NCI-H460 (cell line): ENCODE results near the gene MAD1L1. TPM values are rescaled to one million over a fixed set of nuclear protein-coding genes. Genes with fewer than 3 reads are reported as not detected.

Experiments
- DNase-seq: peaks from one replicate; pipeline ENCODE4 v3.0.0-alpha.2; 2016; ENCODE audit warnings: low read depth; ENCODE audit errors: extremely low read depth
- total RNA-seq: library from RNA; depleted of rRNA; stranded (reverse); fragments of >200 nt; shearing (Covaris generic); gene quantifications from 2 replicates; pipeline ENCODE4 v1.2.3, GENCODE V29; 2014

The MAD1L1 gene
- total RNA-seq, 1 experiment from 2014 or later: 25.9 TPM

GRCh38 chr7:2010551-2011265 lies 222.0 kb downstream of the MAD1L1 start:
- DNase-seq: no peak

DNA sequence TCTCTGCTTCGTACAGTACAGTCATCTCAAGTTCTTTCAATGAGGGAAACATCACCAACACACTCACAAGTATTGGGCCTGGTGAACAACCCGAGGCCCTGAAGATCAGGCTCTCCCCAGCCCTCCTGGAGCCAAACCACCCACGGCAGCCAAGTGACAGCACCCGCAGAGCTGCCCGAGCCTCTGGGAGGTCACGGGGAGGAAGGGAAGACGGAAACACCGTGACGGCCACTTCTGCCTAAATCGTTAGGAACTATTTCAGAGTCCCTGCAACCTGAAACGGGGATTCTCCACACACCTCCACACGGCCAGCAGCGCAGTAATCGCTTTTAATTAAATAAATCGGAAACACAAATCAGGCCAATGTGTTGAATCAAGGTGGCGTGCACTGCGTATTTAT lies 222.6 kb downstream of the MAD1L1 start:
- no peak for DNase-seq

GRCh38 chr7:2009541-2010001 lies 223.2 kb downstream of the MAD1L1 start:
- DNase-seq: no peak

GRCh38 chr7:2008936-2009540 lies 223.7 kb downstream of the MAD1L1 start:
- DNase-seq: no peak

- no peak for DNase-seq
These were observed 224.4 kb downstream of the MAD1L1 start for GRCh38 chr7:2008101-2008935.

- DNase-seq: no peak
These were observed 225.2 kb downstream of the MAD1L1 start for GRCh38 chr7:2007551-2007950.

DNA sequence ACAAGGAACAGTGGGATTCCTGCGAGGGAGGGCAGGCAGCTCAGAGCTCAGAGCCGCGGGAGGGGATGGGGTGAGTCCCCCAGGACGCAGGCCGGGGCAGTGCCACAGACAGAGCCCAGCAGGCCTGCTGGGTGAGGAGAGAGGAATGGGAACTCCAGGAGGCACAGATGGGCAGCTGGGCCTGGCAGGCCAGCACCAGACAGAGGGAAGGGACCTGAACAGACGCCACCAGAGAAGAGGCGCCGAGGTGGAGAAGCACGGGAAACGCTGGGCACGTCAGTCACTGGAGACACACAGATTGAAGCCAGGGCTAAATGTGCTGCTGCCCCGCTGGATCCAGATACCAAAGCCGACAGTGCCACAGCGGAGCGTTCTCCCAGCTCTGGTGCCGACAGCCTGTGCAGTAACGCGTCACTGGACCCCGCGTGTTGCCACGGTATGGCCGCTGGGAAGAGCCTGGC lies 225.8 kb downstream of the MAD1L1 start:
- no peak for DNase-seq

DNA sequence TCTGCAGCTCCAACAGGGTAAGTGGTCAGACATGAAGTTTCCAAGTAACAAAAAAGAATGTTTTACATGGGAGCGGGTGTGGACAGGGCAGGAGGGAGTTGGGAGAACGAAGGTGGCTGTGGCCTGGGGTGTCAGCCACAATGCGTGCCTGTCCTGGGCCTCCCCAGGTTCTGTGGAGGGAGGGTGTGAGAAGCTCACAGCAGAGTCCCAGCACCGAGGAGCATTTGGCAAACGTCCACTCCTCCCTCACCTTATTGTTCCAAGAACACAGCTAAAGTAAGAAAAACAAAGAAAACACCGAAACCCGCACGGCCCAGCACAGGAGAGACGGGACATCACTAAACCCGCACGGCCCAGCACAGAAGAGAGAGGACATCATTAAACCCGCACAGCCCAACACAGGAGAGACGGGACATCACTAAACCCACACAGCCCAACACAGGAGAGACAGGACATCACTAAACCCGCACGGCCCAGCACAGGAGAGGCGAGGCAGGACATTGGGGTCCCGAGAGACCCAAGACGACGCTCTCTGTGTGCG lies 226.4 kb downstream of the MAD1L1 start:
- DNase-seq: no peak

DNA sequence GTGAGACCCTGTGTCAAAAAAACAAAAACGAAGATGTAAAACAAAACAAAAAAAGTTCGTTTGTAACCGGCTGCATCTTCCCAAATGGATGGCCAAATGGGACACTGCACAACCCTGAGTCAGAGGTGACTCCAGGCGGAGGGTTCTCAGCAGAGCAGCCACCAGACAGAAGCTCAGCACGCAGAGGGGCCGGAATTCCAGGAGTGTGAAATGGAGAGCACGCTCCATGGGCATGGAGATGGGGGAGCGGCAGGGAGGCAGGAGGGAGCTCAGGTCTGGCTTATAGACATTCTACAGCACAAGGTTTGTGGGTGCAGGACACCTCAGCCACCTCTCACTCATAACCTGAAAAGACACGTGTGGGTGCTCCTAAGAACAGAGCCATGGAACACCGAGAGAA lies 227.0 kb downstream of the MAD1L1 start:
- no peak for DNase-seq

DNA sequence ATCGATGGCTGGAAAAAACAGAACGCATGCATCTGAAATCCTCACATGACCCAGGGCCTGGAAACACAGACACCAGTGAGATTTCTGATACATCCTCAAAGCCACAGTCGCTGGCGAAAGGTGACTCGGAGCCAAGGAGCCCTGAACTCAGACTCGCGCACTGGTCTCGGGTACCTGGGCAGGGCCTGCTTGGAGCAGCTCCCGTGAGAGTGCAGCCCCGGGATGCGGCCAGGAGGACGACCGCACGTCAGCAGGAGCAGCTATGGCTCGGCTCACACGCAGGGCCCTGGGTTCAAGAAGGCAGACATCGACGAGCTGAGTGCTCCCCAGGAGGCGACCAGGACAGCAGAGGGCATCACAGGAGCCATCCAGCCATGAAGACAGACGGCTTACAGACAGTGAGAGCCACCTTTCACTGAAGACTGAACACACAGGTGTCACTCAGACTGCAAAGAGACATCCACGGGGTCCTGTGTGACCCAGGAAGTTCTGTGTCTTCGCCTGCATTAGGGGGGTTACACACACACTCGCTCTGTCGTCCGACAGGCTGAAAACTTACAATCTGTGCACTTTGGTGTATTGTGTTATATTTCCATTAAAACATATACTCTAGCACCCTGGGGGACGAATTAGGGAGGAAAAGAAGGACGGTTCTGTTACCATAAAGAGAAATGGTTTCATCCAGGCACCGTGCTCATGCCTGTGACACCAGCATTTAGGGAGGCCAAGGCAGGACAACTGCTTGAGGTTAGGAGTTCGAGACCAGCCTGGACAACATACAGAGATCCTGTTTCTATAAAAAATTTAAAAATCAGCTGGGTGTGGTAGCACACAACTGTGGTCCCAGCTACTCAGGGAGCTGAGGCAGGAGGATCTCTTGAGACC lies 227.7 kb downstream of the MAD1L1 start:
- no peak for DNase-seq

DNA sequence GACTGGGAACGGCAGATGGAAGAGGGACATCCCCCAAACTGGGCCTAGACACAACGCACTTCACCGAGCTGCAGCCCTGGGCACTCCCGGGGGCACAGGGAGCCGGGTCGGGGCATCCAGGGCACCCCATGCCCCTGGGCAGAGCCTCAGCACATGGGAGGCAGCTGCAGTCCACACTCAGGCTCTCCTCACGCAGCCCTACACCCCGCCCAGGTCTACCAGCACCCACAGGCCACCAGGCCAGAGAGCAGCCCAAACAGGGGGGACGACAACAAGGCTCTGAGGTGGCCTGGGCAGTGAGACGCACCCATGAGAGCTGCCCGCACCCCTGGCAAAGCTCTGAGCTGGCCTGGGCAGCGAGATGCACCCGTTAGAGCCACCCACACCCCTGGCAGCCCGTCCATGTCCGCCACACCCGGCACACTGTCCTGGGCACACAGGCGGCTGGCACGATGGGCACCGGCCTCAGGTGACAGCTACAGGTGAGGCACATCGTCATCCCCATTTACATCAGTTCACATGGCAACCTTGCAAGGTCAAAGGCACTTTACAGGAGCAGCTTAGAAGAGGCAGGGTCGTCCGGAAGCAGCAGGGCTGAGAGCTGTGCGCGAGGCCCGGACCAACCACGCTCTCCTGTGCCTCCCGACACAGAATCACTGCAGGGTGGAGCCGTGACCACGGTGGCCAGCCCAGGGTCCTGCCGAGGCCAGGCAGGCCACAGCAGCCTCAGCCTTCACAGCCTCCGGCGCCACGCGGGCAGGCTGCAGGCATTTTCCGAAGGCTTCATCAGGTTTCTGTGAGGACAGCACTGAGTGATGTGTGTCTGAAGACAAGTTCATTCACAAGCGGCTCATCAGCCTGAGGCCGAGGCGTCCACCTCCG lies 228.6 kb downstream of the MAD1L1 start:
- no peak for DNase-seq

DNA sequence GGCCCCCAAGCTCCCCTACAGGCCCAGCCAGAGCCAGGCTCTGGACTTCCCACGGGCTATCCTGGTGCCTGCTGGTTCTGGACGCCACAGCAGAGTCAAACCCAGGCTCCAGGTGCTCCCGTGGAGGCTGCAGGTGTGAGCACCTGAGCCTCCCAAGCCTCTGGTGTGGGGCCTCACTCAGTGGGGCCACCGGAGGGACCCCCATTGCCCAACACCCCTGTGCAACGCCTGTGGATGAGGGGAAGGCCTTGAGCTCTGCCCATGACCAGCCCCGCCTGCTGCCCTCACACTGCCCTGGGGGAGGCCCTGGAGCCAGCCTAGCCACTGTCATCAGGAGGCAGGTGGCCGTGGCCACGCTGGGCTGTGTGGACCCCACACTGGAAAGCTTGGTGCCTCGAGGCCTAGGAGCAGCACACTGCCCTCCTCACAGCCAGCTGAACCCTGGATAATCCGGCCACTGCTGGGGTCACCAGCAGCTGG lies 229.3 kb downstream of the MAD1L1 start:
- DNase-seq: no peak

- DNase-seq: no peak
These were observed 229.9 kb downstream of the MAD1L1 start for GRCh38 chr7:2002561-2003450.

GRCh38 chr7:2001601-2002442 lies 230.9 kb downstream of the MAD1L1 start:
- DNase-seq: no peak

- no peak for DNase-seq
These were observed 231.9 kb downstream of the MAD1L1 start for GRCh38 chr7:2000746-2001321.

GRCh38 chr7:2000153-2000687 lies 232.5 kb downstream of the MAD1L1 start:
- no peak for DNase-seq
